Mucosa of rectum (tissue), 2 donors: ENCODE data around the gene EPB42.

Experiments used
- H3K27ac ChIP-seq, 2 donors: one replicate each; pipeline ENCODE4 v1.7.0; 2013; ENCODE audit warnings: inconsistent platforms in 2 of 2, low read depth in 2 of 2, low read length in 2 of 2
- H3K27me3 ChIP-seq, 2 donors: one replicate each; pipeline ENCODE4 v1.7.0; 2013; ENCODE audit warnings: low read length in 2 of 2; ENCODE audit not compliant: control insufficient read depth in 2 of 2, insufficient read depth in 2 of 2
- H3K36me3 ChIP-seq, 2 donors: one replicate each; pipeline ENCODE4 v1.7.0; 2013; ENCODE audit warnings: low read length in 2 of 2; ENCODE audit not compliant: control insufficient read depth in 2 of 2, insufficient read depth in 2 of 2
- H3K4me1 ChIP-seq, 2 donors: one replicate each; pipeline ENCODE4 v1.7.0; 2013; ENCODE audit warnings: low read length in 2 of 2, mild to moderate bottlenecking in 1 of 2; ENCODE audit not compliant: control insufficient read depth in 2 of 2, insufficient read depth in 2 of 2
- H3K4me3 ChIP-seq, 2 donors: one replicate each; pipeline ENCODE4 v1.7.0; 2013; ENCODE audit warnings: low read length in 2 of 2
- H3K9ac ChIP-seq, 2 donors: one replicate each; pipeline ENCODE4 v1.7.0; 2013; ENCODE audit warnings: low read length in 2 of 2, low read depth in 1 of 2, mild to moderate bottlenecking in 1 of 2
- H3K9me3 ChIP-seq, 2 donors: one replicate each; pipeline ENCODE4 v1.7.0; 2013; ENCODE audit warnings: low read length in 2 of 2; ENCODE audit not compliant: control insufficient read depth in 2 of 2
- donor health status: healthy.
- donor health status: Normal muscosa, but diverticular disease.

Gene EPB42

DNA sequence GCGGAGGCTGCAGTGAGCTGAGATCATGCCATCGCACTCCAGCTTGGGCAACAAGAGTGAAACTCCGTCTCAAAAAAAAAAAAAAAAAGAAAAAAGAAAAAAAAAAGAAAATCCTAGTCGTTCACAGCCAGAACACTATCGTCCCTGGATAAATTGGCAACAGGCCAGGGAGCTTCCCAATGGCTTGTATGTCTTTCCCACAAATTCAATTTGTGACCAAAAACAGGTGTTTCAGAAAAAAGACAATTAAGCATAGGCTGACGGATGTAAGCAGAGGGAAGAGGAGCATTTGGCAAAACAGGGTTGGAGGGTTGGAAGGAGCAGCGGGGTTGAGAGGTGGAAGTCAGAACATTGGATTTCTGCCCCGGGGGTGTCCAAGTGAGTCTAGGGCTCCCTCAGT, 8.5 kb downstream of the EPB42 start:
- no peak overlapping the region for H3K9ac ChIP-seq
- no peak overlapping the region for H3K27ac ChIP-seq
- H3K36me3 ChIP-seq = no peaks in the 10 kb centered on the region
- H3K4me3 ChIP-seq = no peak overlapping the region
- H3K4me1 ChIP-seq = no peaks in the 10 kb centered on the region
- H3K9me3 ChIP-seq = no peaks in the 10 kb centered on the region
- peaks cover 0 to 2% of the 10 kb centered on the region in 2 donors for H3K27me3 ChIP-seq

DNA sequence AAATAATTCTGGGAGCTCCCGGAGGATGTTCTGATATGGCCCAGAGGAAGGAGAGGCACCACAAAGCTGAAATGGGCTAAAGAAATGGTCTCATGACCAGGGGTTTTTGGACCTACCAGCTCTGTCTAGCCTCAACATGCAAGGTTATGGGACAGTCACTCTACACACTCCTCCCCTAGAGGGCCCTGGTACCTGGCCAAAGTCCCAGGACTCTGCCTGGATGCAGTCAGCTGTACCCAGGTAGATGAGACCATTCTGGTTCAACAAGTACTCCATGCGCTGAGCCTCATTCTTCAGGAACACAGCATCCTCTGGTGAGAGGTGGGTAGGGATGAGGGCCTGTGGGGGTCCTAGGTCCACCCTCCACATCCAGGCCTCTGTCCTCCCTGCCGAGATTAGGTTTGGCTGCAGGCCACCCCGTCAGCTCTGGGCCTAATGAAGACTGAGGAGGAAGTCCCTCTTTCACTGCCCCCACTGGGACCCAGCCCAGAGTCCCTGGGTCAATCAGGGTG, 9.5 kb downstream of the EPB42 start:
- Histone ChIP-seq H3K27me3 (peaks cover 0 to 2% of the 10 kb centered on the region in 2 donors), H3K36me3 (no peaks in the 10 kb centered on the region), H3K4me1 (no peaks in the 10 kb centered on the region), H3K9me3 (no peaks in the 10 kb centered on the region), H3K4me3 (no peak overlapping the region), H3K27ac (no peak overlapping the region), H3K9ac (no peak overlapping the region)

DNA sequence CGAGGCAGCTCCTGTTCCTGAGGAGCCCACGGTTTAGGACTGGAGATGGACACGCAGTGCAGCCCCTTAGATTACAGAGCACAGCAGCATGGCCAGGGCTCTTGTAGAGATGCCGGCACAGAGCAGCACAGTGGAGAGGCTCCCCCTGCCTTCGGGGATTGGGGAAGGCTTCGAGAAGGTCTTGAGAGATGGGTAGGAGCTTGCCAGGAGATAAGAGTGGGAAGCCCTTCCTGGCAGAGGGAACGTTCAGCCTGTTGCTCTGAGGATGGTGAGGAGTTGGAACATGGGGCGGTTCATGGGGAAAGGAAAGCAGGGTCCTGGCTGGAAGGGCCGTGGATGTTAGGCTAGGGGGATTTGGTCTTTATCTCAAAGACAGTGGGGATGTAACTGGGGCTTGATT, 10.0 kb downstream of the EPB42 start:
- no peaks in the 10 kb centered on the region for H3K9me3 ChIP-seq
- peaks cover 0 to 2% of the 10 kb centered on the region in 2 donors for H3K27me3 ChIP-seq
- H3K9ac ChIP-seq = no peak overlapping the region

DNA sequence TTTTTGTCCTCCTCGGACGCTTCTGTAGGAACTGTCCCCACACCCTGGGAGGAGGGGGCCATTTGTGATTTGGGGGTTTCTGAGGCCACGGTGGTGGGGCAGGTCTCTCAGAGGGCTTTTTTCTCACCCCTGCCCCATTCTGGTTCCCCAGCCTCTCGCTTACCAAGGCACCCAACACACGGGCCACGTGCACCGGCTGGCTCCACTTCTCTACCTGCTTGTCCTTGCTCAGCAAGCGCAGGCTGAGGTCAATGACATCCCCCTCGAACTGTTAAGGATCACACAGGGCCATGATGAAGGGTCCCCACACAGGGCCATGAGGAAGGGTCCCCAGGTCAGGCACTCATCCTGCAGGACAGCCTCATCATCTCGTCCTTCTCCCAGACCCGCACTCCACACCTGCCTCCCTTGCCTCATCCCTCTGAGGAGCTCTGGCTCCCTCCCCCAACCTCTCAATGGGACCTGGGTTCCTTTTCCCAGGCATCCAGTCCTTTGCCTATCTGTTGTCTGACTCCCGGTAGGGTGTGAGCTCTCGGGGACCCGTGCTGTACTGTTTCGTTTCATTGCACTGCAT, 10.6 kb downstream of the EPB42 start:
- Histone ChIP-seq H3K27ac (no peak overlapping the region), H3K4me3 (no peak overlapping the region), H3K9me3 (no peaks in the 10 kb centered on the region)

More for the DNA sequence above, 10.0 kb downstream of the EPB42 start:
- no peak overlapping the region for H3K27ac ChIP-seq
- H3K36me3 ChIP-seq = no peaks in the 10 kb centered on the region
- no peaks in the 10 kb centered on the region for H3K4me1 ChIP-seq
- no peak overlapping the region for H3K4me3 ChIP-seq

DNA sequence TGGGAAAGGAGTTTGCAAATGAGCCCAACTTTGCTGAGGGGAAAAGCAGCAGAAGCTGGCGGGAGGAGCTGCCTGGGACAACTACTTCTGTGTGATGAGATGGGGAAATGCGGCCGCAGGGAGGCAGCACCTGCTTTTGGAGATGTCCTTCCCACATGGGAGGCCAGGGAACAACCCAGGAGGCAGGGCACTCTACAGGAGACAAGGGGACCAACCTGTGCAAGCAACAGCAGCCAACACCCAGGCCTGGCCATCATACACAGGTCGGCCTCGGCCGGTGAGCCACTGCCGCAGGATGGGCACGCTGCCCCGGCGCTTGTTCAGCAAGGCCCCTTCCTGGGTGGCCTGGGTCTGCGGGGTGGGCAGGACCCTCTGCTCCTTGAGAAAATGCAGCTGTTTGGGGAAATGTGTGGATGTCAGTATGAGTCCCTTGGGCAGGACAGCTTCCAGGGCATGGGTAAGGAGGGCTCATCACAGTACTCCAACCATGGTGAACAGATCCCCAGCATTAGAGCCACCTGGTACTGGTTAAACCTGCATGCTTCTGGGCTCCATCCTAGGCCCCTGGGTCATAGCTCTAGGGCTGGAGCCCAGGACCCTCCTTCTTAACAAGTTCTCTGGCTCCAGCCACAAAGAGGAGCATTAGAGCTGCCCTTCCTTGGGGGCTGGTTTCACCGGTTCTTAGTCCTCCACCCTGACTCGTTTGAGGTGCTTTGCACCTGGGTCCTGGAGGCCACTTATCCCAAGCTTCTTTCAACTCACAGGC, 11.6 kb downstream of the EPB42 start:
- Histone ChIP-seq H3K27ac (no peak overlapping the region), H3K4me3 (no peak overlapping the region), H3K36me3 (no peaks in the 10 kb centered on the region), H3K4me1 (no peaks in the 10 kb centered on the region), H3K9me3 (no peaks in the 10 kb centered on the region), H3K9ac (no peak overlapping the region), H3K27me3 (peaks cover 0 to 2% of the 10 kb centered on the region in 2 donors)

More for the DNA sequence above, 10.6 kb downstream of the EPB42 start:
- H3K27me3 ChIP-seq = peaks cover 0 to 2% of the 10 kb centered on the region in 2 donors
- H3K9ac ChIP-seq = no peak overlapping the region
- no peaks in the 10 kb centered on the region for H3K36me3 ChIP-seq
- H3K4me1 ChIP-seq = no peaks in the 10 kb centered on the region

DNA sequence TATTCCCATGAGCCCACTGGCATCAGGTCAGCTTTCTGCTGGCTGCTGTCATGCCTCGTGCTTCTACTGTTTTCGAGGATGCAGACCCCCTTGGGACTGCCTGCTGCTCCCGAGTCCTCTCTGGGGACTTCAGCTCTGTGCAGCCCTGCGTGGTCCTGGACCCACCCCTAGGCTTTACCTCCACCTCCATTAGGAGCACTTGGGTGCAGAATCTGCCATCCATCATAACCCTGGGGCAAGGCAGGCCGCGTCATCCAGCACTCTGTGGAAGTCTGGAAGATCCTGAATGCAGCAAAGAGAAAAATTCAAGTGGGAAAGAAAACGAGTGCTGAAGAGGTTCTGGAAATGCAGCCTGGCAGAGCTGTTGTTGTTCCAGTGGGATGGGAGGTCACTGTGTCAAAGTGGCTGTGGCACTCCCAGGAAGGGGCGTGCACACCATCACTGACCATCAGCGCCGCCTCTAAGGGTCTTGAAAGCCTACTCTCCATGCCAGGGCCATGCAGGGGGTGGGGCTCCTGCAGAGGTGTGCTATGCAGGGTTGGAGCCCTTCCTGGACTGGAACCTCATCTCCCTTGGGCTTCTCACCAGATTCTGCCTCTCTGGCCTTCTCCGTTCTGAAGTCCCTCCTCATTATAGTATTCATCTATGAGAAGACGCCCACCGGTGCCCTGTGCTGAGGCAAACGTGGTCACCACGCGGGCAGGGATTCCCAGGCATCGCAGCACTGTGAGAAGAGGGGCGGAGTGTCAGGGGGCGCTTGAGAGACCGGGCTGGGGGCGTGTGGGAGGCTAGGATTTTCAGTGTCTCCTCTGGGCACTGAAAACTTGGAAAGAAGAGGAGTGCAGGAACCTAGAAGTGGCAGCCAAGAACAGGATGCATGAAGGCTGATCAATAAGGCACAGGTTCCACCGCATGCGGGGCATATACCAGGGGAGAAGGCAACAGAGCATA, 12.5 kb downstream of the EPB42 start:
- H3K36me3 ChIP-seq = no peaks in the 10 kb centered on the region
- H3K4me3 ChIP-seq = no peak overlapping the region
- no peak overlapping the region for H3K9ac ChIP-seq
- H3K4me1 ChIP-seq = no peaks in the 10 kb centered on the region
- H3K27ac ChIP-seq = no peak overlapping the region
- H3K9me3 ChIP-seq = no peaks in the 10 kb centered on the region
- H3K27me3 ChIP-seq = peaks cover 0 to 2% of the 10 kb centered on the region in 2 donors

DNA sequence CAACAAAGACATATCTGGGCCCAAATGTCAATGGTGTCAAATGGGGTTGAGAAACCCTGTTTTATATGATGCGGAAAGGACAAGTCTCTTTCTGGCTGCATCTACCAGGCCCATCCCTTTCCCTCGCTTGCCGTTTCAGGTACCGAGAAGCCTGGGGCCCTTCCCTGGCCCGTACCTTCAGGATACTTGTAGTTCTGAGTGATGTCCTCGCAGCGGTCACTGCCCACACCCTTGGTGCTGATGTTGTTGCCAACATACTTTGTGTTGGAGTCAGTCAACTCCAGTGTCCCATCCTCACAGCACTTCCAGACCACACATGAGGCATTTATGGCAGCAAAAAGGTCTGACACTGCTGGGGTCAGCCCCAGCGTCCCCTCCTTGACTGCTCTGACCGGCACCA, 13.8 kb downstream of the EPB42 start:
- Histone ChIP-seq H3K4me3 (no peak overlapping the region), H3K27me3 (peaks cover 0 to 2% of the 10 kb centered on the region in 2 donors), H3K27ac (no peak overlapping the region), H3K4me1 (no peaks in the 10 kb centered on the region), H3K36me3 (no peaks in the 10 kb centered on the region), H3K9ac (no peak overlapping the region), H3K9me3 (no peaks in the 10 kb centered on the region)

DNA sequence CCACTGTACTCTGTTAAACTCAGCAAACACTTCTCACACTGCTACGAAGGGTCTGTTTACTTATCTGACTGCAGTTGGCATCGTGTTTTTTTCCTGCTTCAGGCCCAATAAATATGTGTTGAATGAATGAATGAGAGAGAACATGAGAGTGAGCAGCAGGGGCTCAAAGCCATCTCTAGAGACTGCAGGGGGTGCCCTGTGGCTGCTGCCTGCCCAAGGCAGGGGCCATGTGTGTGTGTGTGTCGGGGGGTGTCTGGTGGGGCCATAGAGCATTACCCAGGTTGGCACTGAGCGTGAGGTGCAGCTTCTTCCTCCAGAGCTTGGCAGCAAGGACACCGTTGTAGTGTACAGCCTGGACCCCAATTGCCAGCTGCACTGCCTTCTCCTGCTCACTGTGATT, 14.8 kb downstream of the EPB42 start:
- Histone ChIP-seq H3K27me3 (peaks cover 0 to 2% of the 10 kb centered on the region in 2 donors), H3K4me1 (no peaks in the 10 kb centered on the region), H3K4me3 (no peak overlapping the region), H3K9me3 (no peaks in the 10 kb centered on the region), H3K27ac (no peak overlapping the region), H3K36me3 (no peaks in the 10 kb centered on the region), H3K9ac (no peak overlapping the region)

DNA sequence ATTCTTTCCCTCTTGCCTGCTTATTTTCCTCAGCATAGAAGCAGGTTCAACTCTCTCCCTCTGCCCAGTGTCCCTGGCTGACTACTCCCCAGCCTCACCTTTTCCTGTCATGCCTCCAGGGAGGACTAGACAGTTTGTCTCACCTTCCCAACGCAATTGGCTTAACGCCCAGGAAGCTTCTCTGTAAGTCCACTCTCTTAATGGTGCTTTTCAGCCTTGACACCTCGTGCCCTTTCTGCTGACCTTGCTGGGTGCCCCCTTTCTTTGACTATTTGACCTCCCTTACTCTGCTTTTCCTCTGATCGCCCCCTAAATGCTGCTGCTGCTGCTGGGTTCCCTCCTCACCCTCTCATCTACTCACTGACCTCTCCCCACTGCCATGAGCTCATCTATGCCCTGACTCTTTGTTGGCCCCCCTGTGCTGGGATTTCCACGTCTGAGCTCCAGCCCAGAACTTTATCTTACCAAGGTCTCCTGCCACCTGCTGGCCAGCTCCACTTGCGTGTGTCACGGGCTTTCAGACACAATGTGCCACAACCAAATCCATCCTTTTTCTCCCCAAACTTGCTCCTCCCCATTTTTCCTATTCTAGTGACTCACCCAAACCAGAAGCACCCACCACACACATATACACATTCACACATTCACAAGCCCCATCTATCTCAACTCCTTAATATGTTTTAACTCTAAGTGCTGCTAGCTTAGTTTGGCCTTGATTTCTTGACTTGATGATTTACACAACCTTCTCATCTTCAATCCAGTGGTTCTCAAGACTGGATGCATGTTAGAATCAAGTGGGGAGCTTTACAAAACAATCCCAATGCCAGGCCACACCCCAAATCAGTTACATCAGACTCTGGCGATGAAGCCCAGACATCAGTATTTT, 16.6 kb downstream of the EPB42 start:
- no peaks in the 10 kb centered on the region for H3K36me3 ChIP-seq
- no peak overlapping the region for H3K27ac ChIP-seq
- H3K9ac ChIP-seq = no peak overlapping the region
- H3K4me3 ChIP-seq = no peak overlapping the region
- no peaks in the 10 kb centered on the region for H3K27me3 ChIP-seq
- H3K4me1 ChIP-seq = no peaks in the 10 kb centered on the region
- H3K9me3 ChIP-seq = no peaks in the 10 kb centered on the region
